GM19468 (cell line): Measurements from ENCODE around the gene TM2D3.

Experiments
- ATAC-seq: cut with Tn5 transposase; IDR thresholded peaks from one replicate; pipeline ENCODE4 v1.9.1; 2021; ENCODE audit warnings: mild to moderate bottlenecking, moderate library complexity, moderate number of reproducible peaks; ENCODE audit not compliant: unreplicated experiment; ENCODE audit errors: extremely low read depth

TM2D3 gene

GRCh38 chr15:101652098-101652785 lies at the start of gene TM2D3:
Gene TM2D3, minus strand, starts transcription at chr15:101652381. Its CDS starts 20 bp downstream, at chr15:101652361.
- peak; percentile 87 for ATAC-seq

- ATAC-seq: no peak
Observed at GRCh38 chr15:101698314-101698713, 46.1 kb upstream of the TM2D3 start.

- no peak for ATAC-seq
Observed at GRCh38 chr15:101697488-101697887, 45.3 kb upstream of the TM2D3 start.

DNA sequence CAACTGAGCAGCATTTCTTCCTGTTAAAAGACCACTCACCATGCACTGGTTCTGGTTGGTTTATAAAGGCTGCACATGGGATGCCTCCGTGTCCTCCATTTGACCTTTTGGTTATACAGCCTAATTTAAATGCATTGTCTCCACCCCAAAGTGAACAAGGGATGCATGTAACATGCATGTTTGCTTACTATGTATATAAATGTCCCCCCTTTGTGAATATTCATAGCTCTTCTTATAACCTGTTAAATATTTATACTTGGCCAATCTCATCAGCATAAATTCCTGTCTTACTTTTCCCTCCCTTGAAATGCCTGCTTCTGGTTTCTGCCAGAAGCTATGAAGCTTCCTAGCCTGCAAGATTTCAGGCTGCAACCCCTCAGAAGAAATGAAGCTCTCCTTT lies 44.6 kb upstream of the TM2D3 start:
- no peak for ATAC-seq

DNA sequence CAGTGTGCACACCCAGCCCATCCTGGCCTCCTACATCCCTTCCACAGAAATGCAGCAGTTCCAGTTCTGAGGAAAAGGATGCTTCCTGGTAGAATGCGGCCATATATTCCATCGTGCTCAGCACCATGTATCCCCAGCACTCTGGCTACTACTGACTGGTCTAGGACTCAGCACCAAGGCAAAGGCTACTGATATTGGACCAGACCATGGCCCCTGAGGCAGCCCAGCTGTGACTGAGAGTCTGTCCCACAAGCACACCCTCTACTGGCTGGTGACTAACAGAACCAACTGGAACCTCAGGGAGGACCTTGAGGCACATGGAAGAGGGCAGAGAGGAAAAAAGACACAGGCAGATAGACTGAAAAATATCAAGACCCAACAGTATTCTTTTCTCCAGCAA lies 42.1 kb upstream of the TM2D3 start:
- no peak for ATAC-seq

DNA sequence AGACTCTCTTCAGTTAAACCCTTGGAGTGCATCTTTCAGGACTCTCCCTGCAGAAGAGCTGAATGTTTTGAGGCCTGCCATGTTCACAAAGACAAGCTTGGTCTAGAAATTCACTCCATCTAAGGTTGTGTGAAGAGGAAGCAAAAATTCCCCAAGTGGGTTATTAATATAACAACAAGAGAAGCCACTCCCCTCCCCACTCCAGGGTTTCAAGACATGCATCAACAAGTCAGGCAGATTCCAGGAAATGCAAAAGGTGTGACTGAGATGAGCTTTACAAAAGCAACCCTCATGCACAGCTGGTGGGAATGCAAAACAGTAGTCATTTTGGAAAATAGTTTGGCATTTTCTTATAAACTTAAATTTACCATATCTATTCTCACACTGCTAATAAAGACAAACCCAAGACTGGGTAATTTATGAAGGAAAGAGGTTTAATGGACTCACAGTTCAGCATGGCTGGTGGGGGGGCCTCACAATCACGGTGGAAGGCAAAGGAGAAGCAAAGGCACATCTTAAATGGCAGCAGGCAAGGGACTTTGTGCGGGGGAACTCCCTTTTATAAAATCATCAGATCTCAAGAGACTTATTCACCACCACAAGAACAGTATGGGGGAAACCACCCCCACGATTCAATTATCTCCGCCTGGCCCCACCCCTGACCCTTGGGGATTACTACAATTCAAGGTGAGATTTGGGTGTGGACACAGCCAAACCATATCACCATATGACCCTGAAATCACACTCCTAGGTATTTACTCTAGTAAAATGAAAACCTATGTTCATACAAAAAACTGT lies 40.8 kb upstream of the TM2D3 start:
- ATAC-seq: no peak

DNA sequence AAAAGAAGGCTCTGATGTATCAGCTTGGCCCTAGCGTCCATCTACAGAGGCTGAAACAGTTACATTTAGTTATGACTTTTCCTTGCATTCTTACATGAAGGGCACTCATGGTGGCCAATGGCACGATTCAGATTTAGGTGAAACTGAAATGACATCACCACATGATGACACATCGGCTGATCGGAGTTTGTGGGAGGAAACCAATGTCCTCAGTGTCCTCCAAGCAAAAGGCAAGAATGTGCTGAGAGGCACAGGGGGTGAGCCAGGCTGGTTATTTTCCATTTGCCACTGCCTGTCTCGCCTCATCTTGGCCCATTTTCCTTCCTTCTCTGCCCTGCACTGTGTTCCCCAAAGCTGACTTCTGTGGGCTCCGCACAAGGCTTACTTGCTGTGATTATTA lies 37.7 kb upstream of the TM2D3 start:
- no peak for ATAC-seq

DNA sequence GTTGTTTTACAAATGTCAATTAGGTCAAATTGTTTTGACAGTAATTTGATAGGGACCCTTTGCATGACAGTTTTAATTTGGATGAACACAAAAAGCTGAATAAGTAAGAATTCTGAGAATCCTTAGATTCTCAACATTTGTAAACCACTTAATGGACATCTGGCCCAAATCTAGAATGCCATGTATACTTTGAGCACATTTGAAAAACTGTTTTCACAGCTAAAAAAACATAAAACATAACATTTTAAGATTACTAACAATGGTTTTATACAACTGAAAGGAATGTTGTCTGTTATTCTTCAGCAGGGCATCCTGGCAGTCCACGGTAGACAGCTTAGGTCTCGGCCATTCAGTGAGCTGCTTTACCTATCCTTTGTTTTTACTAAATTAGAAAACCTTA lies 34.5 kb upstream of the TM2D3 start:
- no peak for ATAC-seq

DNA sequence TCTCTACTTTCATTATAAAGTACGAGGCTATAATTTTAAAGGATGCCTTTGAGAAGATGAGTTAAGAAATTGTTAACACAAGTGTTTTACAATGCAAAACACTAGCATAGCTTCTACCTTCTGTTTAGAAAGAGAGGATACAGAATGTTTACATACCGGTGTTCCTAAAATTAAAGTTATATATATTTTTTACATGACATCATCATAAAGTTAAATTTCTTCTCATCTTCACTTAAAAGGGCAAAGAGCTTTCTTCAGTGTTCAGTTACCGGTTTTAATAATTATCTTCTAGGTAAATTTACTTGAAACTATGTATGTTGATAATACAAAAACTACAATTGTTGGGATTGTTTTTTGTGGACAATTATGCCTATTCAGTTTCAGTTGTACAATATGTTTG lies 32.7 kb upstream of the TM2D3 start:
- ATAC-seq: no peak

DNA sequence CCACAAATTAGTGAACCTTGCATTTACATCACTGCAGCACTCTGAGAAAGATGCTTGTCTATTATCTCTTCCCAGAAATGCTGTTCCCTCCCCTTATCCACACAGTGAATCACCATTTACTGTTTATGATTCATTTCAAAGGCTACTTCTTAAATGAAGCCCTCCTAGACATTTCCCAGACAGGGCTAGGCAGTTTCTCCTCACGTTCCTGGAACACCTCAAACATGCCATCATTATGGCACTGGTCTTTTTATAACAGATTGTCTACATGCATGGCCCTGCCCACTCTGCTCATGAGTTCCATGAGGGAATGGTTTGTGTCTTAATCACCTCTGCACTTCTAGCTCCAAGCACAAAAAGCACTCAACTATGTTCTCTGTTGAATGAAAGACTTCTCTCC lies 32.2 kb upstream of the TM2D3 start:
- no peak for ATAC-seq

DNA sequence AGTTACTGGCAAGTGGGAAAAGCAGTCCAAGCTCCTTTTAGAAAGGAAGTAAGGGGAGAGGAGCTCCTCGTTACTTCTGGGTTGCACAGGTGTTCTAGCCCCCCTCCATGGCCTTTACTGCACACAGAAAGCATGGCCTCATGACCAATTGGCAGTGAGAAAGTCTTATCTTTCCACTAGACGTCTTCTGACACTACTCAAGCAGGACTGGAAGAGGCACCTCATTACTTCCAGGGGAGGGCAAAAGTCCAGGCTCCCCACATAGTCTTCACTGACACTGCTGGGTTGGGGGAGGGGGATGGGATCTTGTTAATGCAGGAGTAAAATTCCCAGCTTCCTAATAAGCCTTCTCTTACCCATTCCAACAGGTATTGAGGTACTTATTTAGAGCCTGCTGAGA lies 27.6 kb upstream of the TM2D3 start:
- ATAC-seq: no peak

DNA sequence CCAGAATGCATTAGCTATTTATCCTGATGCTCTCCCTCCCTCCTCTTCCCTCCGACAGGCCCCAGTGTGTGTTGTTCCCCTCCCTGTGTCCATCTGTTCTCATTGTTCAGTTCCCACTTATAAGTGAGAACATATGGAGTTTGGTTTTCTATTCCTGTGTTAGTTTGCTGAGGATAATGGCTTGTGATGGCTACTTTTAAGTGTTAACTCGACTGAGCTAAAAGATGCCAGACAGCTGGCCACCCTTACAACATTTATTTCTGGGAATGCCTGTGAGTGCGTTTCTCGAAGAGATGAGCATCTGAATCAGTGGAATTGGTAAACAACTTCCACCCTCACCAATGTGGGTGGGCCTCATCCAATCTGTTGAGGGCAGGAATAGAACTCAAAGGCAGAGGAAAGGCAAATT lies 24.7 kb upstream of the TM2D3 start:
- no peak for ATAC-seq

GRCh38 chr15:101675796-101676582 lies 23.8 kb upstream of the TM2D3 start:
- peak; percentile 39 for ATAC-seq

DNA sequence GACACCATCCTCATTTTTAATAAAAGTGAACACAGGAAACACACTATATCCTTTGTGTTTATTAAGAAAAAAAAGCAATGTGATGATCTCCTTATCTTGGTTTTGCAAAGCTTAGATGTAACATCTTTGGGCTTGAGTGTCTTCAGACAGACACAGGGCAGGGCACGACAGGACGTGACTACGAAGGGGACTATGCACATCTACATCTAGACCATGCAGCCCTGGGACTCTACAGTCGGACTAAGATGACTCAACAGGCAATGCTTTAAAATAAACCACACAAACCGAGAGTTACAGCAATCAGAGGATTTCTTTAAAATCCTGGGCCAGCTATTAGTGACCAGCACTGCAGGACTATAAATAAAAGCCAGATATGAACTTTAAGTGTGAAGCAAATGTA lies 22.8 kb upstream of the TM2D3 start:
- no peak for ATAC-seq

DNA sequence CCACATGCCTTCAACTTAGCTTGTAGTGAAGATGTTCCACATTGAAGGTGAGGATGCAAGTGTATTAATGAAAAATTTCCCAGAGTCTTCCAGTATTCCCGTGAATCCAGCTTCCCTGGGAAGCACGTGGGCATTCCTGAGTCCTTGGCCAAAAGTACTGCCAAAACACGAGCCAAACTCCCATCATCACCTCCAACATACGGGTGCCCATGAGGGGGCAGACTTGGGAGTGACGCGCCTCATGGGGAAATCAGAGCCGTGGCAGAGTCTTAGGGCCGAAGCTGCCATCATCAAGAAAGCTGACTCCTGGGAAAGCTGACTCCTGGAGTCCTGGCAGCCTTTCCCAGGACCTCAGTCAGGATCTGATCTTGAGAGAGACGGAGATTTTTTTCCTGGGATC lies 20.1 kb upstream of the TM2D3 start:
- ATAC-seq: no peak

GRCh38 chr15:101669744-101670143 lies 17.6 kb upstream of the TM2D3 start:
- no peak for ATAC-seq

DNA sequence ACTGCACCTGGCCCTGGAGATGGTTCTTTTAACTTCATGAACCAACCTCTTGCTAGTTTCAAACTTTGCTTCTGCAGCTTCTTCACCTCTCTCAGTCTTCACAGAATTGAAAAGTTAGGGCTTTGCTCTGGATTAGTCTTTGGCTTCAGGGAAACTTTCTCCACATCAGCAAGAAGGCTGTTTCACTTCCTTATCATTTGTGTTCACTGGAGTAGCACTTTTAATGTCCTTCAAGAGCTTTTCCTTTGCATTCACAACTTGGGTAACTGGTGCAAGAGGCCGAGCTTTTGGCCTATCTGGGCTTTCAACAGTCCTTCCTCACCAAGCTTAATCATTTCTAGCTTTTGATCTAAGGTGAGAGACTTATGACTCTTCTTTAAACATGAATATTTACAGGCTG lies 15.7 kb upstream of the TM2D3 start:
- no peak for ATAC-seq

GRCh38 chr15:101664303-101664913 lies 12.2 kb upstream of the TM2D3 start:
- ATAC-seq: no peak

- no peak for ATAC-seq
Observed at GRCh38 chr15:101662203-101662602, 10.0 kb upstream of the TM2D3 start.

- no peak for ATAC-seq
Observed at GRCh38 chr15:101660005-101660404, 7.8 kb upstream of the TM2D3 start.
